Stomach (tissue), 4 donors: ENCODE measurements around the gene SUCLG2.

Experiments used
- CTCF ChIP-seq, 7 experiments: fragments of 450-650 bp in 4 of 7; fragments of 200-600 bp in 3 of 7; sonication (generic) in 3 of 7; IDR thresholded peaks; one replicate each; pipeline ENCODE4 v1.5.1; 2016 to 2019; ENCODE audit warnings: antibody characterized with exemption in 7 of 7, control low read depth in 2 of 7, mild to moderate bottlenecking in 1 of 7
- POLR2AphosphoS5 ChIP-seq, 3 donors: sonication (generic); formaldehyde crosslinking; IDR thresholded peaks; one replicate each; pipeline ENCODE4 v1.6.1; 2016; ENCODE audit warnings: antibody characterized with exemption in 3 of 3

GRCh38 chr3:67405193-67405592 lies 249.2 kb downstream of the SUCLG2 start:
- TF ChIP-seq CTCF (IDR thresholded peaks at IDR 0.05): no peak
- no peak for TF ChIP-seq POLR2AphosphoS5 (IDR thresholded peaks at IDR 0.05)
